ENCODE data around the gene TRIM2. TPM values are rescaled to one million over a fixed set of nuclear protein-coding genes. Genes with fewer than 3 reads are reported as not detected.

Gene TRIM2
- total RNA-seq, 4 donors from 2014 or later, result 10.9 to 45.4 (median 29.2) TPM

- WGBS, 2 donors, result 24 to 42% methylated on average over 3 of the region's 3 CpGs
- H3K4me3 ChIP-seq (ENCODE audit: low read depth, poor library complexity, severe bottlenecking), result no peak overlapping the region
- no peak for TF ChIP-seq CTCF (IDR thresholded peaks at IDR 0.05)
- no peak for TF ChIP-seq POLR2A (IDR thresholded peaks at IDR 0.05)
- no peak for DNase-seq (ENCODE audit: low spot score in 2 of 2)
- intact Hi-C loops (cut with DNase I; ENCODE audit: low total_unique reads), result no loop called here
Measured at GRCh38 chr4:153276971-153277370, 72.7 kb downstream of the TRIM2 start.

- WGBS, 2 donors, result 68 to 71% methylated on average over 1 of the region's 1 CpG
- TF ChIP-seq CTCF (IDR thresholded peaks at IDR 0.05), result no peak
- no peak for TF ChIP-seq POLR2A (IDR thresholded peaks at IDR 0.05)
Measured at GRCh38 chr4:153281476-153281875, 77.2 kb downstream of the TRIM2 start.

GRCh38 chr4:153282023-153282422 lies 77.8 kb downstream of the TRIM2 start:
- DNase-seq (ENCODE audit: low spot score in 2 of 2), result no peak
- no peak overlapping the region for H3K4me3 ChIP-seq (ENCODE audit: low read depth, poor library complexity, severe bottlenecking)
- intact Hi-C loops (cut with DNase I; ENCODE audit: low total_unique reads), result no loop called here
- WGBS, 2 donors, result 85 to 97% methylated on average over 4 of the region's 4 CpGs
- TF ChIP-seq POLR2A (IDR thresholded peaks at IDR 0.05) (no peak), CTCF (IDR thresholded peaks at IDR 0.05) (no peak)

More at GRCh38 chr4:153281476-153281875, 77.2 kb downstream of the TRIM2 start:
- no peak for DNase-seq (ENCODE audit: low spot score in 2 of 2)
- H3K4me3 ChIP-seq (ENCODE audit: low read depth, poor library complexity, severe bottlenecking), result no peak overlapping the region
- intact Hi-C loops (cut with DNase I; ENCODE audit: low total_unique reads), result no loop called here

GRCh38 chr4:153283260-153283659 lies 79.0 kb downstream of the TRIM2 start:
- H3K4me3 ChIP-seq (ENCODE audit: low read depth, poor library complexity, severe bottlenecking), result no peak overlapping the region
- intact Hi-C loops (cut with DNase I; ENCODE audit: low total_unique reads), result no loop called here
- no peak for DNase-seq (ENCODE audit: low spot score in 2 of 2)
- WGBS, 2 donors, result 94 to 97% methylated on average over 3 of the region's 3 CpGs
- TF ChIP-seq POLR2A (IDR thresholded peaks at IDR 0.05), result no peak
- TF ChIP-seq CTCF (IDR thresholded peaks at IDR 0.05), result no peak

- no peak for DNase-seq (ENCODE audit: low spot score in 2 of 2)
- WGBS, 2 donors, result 90 to 91% methylated on average over 3 of the region's 3 CpGs
- no peak overlapping the region for H3K4me3 ChIP-seq (ENCODE audit: low read depth, poor library complexity, severe bottlenecking)
- no peak for TF ChIP-seq POLR2A (IDR thresholded peaks at IDR 0.05)
- intact Hi-C loops (cut with DNase I; ENCODE audit: low total_unique reads), result no loop called here
Measured at GRCh38 chr4:153290134-153290533, 85.9 kb downstream of the TRIM2 start.

GRCh38 chr4:153291562-153291961 lies 87.3 kb downstream of the TRIM2 start:
- intact Hi-C loops (cut with DNase I; ENCODE audit: low total_unique reads), result no loop called here
- WGBS, 2 donors, result 82 to 93% methylated on average over 2 of the region's 2 CpGs
- no peak for TF ChIP-seq POLR2A (IDR thresholded peaks at IDR 0.05)
- TF ChIP-seq CTCF (IDR thresholded peaks at IDR 0.05), result no peak
- H3K4me3 ChIP-seq (ENCODE audit: low read depth, poor library complexity, severe bottlenecking), result no peak overlapping the region
- DNase-seq (ENCODE audit: low spot score in 2 of 2), result no peak

Data from lower leg skin (tissue), 4 donors.